Heart left ventricle (tissue), 16 donors: ENCODE data around the gene ADAP2. TPM values are rescaled to one million over a fixed set of nuclear protein-coding genes. Genes with fewer than 3 reads are reported as not detected.
"Not testable (repeated sequence)": the region's sequence is repeated elsewhere in the genome, so short reads cannot be mapped to it uniquely, and the experiment has no call there.

ENCODE experiments used
- ATAC-seq, 4 donors: fragments of 200-7000 bp; cut with Tn5 transposase; one replicate each; pipeline ENCODE4 v1.9.1; 2020 to 2022; ENCODE audit warnings: moderate library complexity in 4 of 4, mild to moderate bottlenecking in 3 of 4, moderate number of reproducible peaks in 1 of 4
- DNase-seq, 5 donors: peaks; one replicate each; pipeline ENCODE4 v3.0.0-alpha.2; 2020
- H3K27ac ChIP-seq, 12 donors: fragments of 200-600 bp; sonication (generic) in 4 of 12; one replicate each; pipeline versions ENCODE4 v1.5.0 to v1.8.0; 2016 to 2022; ENCODE audit warnings: mild to moderate bottlenecking in 2 of 12
- H3K27me3 ChIP-seq, 9 donors: fragments of 200-600 bp; sonication (generic) in 2 of 9; one replicate each; pipeline versions ENCODE4 v1.5.1 to v1.8.0; 2016 to 2022; ENCODE audit warnings: mild to moderate bottlenecking in 3 of 9
- H3K36me3 ChIP-seq, 9 donors: fragments of 200-600 bp; sonication (generic) in 2 of 9; one replicate each; pipeline versions ENCODE4 v1.5.0 to v1.8.0; 2018 to 2022; ENCODE audit warnings: mild to moderate bottlenecking in 2 of 9
- H3K4me1 ChIP-seq, 12 donors: fragments of 200-600 bp; sonication (generic) in 4 of 12; one replicate each; pipeline versions ENCODE4 v1.5.0 to v1.8.0; 2016 to 2022; ENCODE audit warnings: mild to moderate bottlenecking in 3 of 12
- H3K4me3 ChIP-seq, 12 donors: fragments of 200-600 bp; sonication (generic) in 4 of 12; one replicate each; pipeline versions ENCODE4 v1.5.0 to v1.8.0; 2017 to 2022; ENCODE audit warnings: mild to moderate bottlenecking in 9 of 12, moderate library complexity in 4 of 12
- H3K9me3 ChIP-seq, 12 donors: fragments of 200-600 bp; sonication (generic) in 4 of 12; one replicate each; pipeline versions ENCODE4 v1.5.0 to v1.8.0; 2016 to 2022; ENCODE audit warnings: mild to moderate bottlenecking in 1 of 12
- POLR2A ChIP-seq, 2 donors: fragments of 450-650 bp; IDR thresholded peaks; one replicate each; pipeline ENCODE4 v1.6.1; 2017; ENCODE audit warnings: antibody characterized with exemption in 2 of 2, mild to moderate bottlenecking in 2 of 2, moderate library complexity in 2 of 2
- WGBS, 4 donors: extraction: QIAGEN DNeasy Blood & Tissue Kit in 2 of 4; methylation state at CpG; one replicate each; pipeline versions ENCODE4 v1.1.5 to v1.1.7; 2013 to 2018; 5-methylcytosine and 5-hydroxymethylcytosine counted together
- intact Hi-C, 10 donors: fragments of 100-400 bp; cut with DNase I; formaldehyde crosslinking; loops; one replicate each; pipeline versions ENCODE4 v1.11.1 to v1.14.2; 2022
- polyA plus RNA-seq, 2 donors: library from polyadenylated mRNA; stranded (reverse); fragments of 200-250 nt; gene quantifications; one replicate each; pipeline ENCODE4 v1.2.3, GENCODE V29; 2013
- total RNA-seq, 9 donors: library from RNA; depleted of rRNA in 2 of 9; stranded (reverse); fragments of >200 nt in 2 of 9; fragmentation: NEBNext Ultra II Directional in 3 of 9; extraction: Animal tissue kit (Norgen Biotek cat#: 25700) in 3 of 9; gene quantifications; one replicate each; pipeline versions ENCODE4 v1.1.0 to v1.2.4, GENCODE V29; 2016 to 2023
- TF ChIP-seq, protein P1 (sequence below), 12 donors: fragments of 200-600 bp; sonication (generic) in 4 of 12; IDR thresholded peaks; one replicate each; pipeline versions ENCODE4 v1.5.0 to v1.8.0; 2018 to 2022; ENCODE audit warnings: antibody characterized with exemption in 12 of 12, mild to moderate bottlenecking in 5 of 12
- donor health status: ischemic (EF 13 %, LVEDD 7.1; RV severe dilation, severe dysfunction).
- donor health status: healthy with polysubstance abuse.
- donor health status: DM: no; HTN: yes; CAD: no.
- donor health status: DM: no; HTN: no; CAD: no.
- donor health status: ischemic (EF 25% LVEDD 6.9; RV normal size, moderate dysfunction).
- donor health status: ischemic (EF 25% LVEDD 5.7; RV mildly dilated, moderate dysfunction).
- donor health status: healthy.
- donor health status: DM: yes; HTN: yes; CAD: no.
- donor health status: ischemic (EF 35%, LVEDD 5.7; RV mildly dilated, moderate dysfunction).
- donor health status: nonischemic (EF 11% LVEDD 7.7; RV severe dilation, severe dysfunction).
- donor health status: DM: yes; HTN: yes; CAD: no.
- donor health status: PGD.
- donor health status: ischemic (EF 29% LVEDD 5.4; RV normal size, mild dysfunction).
- donor health status: nonischemic (EF 23%, LVEDD 6.1; RV moderate dilation, normal function).

Gene ADAP2
- total and polyA plus RNA-seq, 11 donors, result 3.1 to 43.5 (median 6.4) TPM

DNA sequence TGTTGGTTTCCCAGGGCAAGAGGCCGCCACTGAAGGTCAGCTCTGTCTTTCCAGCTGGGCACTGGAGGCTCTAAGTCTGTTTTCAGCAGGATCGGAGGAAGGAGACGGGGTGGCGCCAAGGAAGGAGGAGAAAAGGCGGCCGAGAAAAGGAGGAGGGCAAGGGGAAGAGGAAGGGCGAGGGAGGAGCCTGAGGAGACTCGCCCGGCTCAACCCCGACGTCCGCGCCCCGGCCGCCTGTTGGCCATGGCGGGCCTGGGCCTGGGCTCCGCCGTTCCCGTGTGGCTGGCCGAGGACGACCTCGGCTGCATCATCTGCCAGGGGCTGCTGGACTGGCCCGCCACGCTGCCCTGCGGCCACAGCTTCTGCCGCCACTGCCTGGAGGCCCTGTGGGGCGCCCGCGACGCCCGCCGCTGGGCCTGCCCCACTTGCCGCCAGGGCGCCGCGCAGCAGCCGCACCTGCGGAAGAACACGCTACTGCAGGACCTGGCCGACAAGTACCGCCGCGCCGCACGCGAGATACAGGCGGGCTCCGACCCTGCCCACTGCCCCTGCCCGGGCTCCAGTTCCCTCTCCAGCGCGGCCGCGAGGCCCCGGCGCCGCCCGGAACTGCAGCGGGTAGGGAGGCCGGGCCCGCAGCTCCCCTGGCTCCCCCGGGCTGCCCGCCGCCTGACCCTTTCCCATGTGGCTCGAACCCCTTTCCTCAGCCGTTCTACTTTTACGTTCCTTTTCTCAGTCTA lies 49.3 kb downstream of the ADAP2 start, which contains the start of gene RNF135:
RNF135 (plus strand) TSS at position 209 of the 737 bp plus-strand sequence; CDS start at position 244, 35 bp downstream.
- Histone ChIP-seq H3K9me3 (no peaks in the 10 kb centered on the region), H3K4me3 (peak within 1 kb of the TSS; percentile 56 to 95 (median 76)), H3K4me1 (peaks cover 0 to 66% (median 6%) of the 10 kb centered on the region in 12 donors), H3K27ac (peak within 1 kb of the TSS; percentile 75 to 98 (median 91)), H3K36me3 (peaks cover 0 to 13% (median 0%) of the 10 kb centered on the region in 9 donors), H3K27me3 (no peaks in the 10 kb centered on the region)
- 1 to 5% (median 2%) methylated on average over 39 to 66 of the region's 66 CpGs for WGBS, 4 donors
- intact Hi-C loops, result loop anchor here in 3 of 10 donors (1.0 to 5.0 kb wide), 3 partner anchors 64 to 65 kb away; partner anchors contain the start of gene TEFM (in 3 of the 3)
- TF ChIP-seq POLR2A (IDR thresholded peaks at IDR 0.05), result peak in 1 of 2 donors; percentile 80
- TF ChIP-seq, protein P1, sequence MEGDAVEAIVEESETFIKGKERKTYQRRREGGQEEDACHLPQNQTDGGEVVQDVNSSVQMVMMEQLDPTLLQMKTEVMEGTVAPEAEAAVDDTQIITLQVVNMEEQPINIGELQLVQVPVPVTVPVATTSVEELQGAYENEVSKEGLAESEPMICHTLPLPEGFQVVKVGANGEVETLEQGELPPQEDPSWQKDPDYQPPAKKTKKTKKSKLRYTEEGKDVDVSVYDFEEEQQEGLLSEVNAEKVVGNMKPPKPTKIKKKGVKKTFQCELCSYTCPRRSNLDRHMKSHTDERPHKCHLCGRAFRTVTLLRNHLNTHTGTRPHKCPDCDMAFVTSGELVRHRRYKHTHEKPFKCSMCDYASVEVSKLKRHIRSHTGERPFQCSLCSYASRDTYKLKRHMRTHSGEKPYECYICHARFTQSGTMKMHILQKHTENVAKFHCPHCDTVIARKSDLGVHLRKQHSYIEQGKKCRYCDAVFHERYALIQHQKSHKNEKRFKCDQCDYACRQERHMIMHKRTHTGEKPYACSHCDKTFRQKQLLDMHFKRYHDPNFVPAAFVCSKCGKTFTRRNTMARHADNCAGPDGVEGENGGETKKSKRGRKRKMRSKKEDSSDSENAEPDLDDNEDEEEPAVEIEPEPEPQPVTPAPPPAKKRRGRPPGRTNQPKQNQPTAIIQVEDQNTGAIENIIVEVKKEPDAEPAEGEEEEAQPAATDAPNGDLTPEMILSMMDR (IDR thresholded peaks at IDR 0.05), result peak in 7 of 12 donors; percentile 4 to 54 (median 46)
- DNase-seq, result peak; percentile 89 to 91 (median 90)
- peak; percentile 87 to 98 (median 97) for ATAC-seq

DNA sequence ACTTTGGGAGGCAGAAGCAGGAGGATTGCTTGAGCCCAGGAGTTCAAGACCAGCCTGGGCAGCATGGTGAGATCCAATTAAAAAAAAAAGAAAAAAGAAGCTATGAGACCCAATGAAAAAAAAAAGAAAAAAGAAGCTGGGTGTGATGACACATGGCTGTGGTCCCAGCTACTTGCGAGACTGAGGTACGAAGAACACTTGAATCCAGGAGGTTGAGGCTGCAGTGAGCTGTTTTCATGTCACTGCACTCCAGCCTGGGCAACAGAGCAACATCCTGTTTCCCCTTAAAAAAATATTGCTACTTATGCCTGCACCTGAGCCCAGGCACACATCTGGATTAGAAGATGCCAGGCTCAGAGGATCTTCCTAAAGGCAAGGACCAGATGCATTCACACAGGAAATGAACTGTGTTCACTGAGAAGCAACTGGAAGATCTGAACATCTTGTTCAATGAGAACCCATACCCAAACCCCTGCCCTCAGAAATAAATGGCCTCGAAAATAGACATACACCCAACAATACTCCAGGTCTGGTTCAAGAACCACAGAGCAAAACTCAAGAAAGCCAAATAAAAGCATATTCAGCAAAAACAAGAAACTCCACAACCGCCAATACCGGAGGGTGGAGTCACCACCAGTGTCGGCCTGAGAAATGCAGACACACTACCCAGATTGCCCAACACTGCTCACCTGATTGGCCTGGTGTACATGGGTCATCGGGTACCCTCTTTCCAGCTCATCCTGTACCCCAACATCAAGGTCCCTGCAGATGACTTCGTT lies 53.5 kb downstream of the ADAP2 start:
- intact Hi-C loops, result no loop called here
- no peak for DNase-seq
- WGBS, 4 donors, result 94 to 97% (median 97%) methylated on average over 8 of the region's 8 CpGs
- H3K4me3 ChIP-seq, result no peak overlapping the region
- H3K9me3 ChIP-seq, result no peaks in the 10 kb centered on the region
- peaks cover 0 to 13% (median 0%) of the 10 kb centered on the region in 9 donors for H3K36me3 ChIP-seq
- H3K27me3 ChIP-seq, result no peaks in the 10 kb centered on the region
- H3K27ac ChIP-seq, result no peak overlapping the region
- no peak for ATAC-seq
- TF ChIP-seq, protein P1 (IDR thresholded peaks at IDR 0.05), result no peak
- no peak for TF ChIP-seq POLR2A (IDR thresholded peaks at IDR 0.05)
- peaks cover 0 to 39% (median 4%) of the 10 kb centered on the region in 12 donors for H3K4me1 ChIP-seq

DNA sequence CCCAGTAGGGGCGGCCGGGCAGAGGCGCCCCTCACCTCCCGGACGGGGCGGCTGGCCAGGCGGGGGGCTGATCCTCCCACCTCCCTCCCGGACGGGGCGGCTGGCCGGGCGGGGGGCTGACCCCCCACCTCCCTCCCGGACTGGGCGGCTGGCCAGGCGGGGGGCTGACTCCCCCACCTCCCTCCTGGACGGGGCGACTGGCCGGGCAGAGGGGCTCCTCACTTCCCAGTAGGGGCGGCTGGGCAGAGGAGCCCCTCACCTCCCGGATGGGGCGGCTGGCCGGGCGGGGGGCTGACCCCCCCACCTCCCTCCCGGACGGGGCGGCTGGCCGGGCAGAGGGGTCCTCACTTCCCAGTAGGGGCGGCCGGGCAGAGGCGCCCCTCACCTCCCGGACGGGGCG lies 58.2 kb downstream of the ADAP2 start:
- DNase-seq, H3K9me3 ChIP-seq, intact Hi-C loops, H3K4me1 ChIP-seq, H3K27me3 ChIP-seq, H3K4me3 ChIP-seq, ATAC-seq, H3K27ac ChIP-seq: not testable (repeated sequence)
- 96 to 97% methylated on average over 8 to 13 of the region's 33 CpGs; no CpG with 5 or more reads in 2 of the 4 donors for WGBS, 4 donors
- H3K36me3 ChIP-seq, result peaks cover 0 to 17% (median 5%) of the 10 kb centered on the region in 9 donors

DNA sequence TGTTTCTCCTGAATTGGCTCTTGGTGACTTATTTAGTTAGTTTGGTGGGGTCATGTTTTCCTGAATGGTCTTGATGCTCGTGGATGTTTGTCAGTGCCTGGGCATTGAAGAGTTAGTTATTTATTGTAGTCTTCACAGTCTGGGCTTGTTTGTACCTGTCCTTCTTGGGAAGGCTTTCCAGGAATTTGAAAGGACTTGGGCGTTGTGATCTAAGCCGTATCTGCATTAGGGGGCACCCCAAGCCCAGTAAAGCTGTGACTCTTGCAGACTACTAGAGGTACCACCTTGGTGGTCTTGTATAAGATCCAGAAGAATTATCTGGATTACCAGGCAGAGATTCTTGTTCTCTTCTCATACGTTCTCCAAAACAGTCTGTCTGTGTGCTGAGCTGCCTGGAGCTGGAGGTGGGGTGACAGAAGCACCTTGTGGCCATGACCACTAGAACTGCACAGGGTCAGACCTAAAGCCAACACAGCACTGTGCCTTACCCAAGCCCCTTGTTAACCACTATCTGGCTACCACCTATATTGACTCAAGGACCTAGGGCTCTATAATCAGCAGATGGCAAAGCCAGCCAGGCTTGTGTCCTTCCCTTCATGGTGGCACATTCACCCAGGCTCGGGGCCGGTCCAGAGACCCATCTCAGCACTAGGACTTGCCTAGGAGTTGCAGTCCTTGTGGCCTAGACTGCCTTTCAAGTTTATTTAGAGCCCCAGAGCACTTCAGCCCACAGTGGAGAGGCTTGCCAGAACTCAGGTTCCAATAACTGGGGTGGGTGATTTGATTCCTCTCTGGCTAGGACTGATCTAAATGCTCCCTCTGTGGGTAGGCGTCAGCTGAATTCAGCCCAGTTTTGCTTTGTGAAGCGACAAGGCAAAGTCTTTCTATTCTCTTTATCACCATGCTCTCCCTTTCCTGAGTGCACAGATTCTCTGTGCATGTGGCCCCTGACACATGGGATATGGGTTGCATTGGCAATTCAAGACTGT lies 60.1 kb downstream of the ADAP2 start:
- intact Hi-C loops, result no loop called here
- peaks cover 0 to 28% (median 21%) of the 10 kb centered on the region in 9 donors for H3K36me3 ChIP-seq
- no peaks in the 10 kb centered on the region for H3K9me3 ChIP-seq
- no peak for TF ChIP-seq POLR2A (IDR thresholded peaks at IDR 0.05)
- TF ChIP-seq, protein P1 (IDR thresholded peaks at IDR 0.05), result no peak
- H3K4me1 ChIP-seq, result no peaks in the 10 kb centered on the region
- ATAC-seq (no peak), DNase-seq (no peak)
- WGBS, 4 donors, result 83 to 88% (median 85%) methylated on average over 6 to 8 of the region's 8 CpGs
- H3K27ac ChIP-seq, result no peak overlapping the region
- H3K27me3 ChIP-seq, result no peaks in the 10 kb centered on the region
- no peak overlapping the region for H3K4me3 ChIP-seq
